ENCODE results near the gene GALNT9.

DNA sequence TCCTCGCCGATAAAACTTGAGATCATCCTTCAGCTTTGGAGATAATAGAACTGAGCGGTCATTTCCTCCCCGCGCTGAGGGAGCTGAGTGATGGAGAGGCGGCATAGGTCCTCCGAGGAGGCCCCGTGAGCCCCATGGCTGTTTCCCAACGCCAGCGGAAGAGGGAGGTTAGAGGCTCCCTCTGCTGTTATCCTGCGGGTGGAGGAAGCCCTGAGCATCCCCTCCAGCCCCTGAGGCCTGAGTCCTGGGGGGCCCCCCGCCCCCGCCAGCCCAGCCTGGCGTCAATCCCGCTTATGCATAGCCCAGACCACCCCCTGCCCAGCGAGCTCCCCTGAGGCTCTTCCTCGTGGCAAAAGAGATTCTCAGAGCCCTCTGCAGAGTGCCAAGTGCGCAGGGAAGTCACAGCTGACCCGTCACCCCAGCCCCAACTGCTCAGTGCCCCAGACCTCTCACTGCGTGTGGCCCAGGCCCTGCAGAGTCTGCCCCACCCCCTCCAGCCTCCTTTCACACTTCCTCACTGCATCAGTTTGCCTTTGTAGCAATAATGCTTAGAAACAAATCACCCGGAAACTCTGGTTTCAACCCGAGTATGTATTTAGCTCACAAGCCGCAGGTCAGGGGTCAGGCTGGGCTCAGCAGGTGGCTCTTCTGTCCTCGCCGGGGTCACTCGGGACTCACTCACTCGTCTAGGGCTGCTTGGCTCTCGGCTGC, 44.7 kb upstream of the GALNT9 start:
- TF ChIP-seq, protein P1, sequence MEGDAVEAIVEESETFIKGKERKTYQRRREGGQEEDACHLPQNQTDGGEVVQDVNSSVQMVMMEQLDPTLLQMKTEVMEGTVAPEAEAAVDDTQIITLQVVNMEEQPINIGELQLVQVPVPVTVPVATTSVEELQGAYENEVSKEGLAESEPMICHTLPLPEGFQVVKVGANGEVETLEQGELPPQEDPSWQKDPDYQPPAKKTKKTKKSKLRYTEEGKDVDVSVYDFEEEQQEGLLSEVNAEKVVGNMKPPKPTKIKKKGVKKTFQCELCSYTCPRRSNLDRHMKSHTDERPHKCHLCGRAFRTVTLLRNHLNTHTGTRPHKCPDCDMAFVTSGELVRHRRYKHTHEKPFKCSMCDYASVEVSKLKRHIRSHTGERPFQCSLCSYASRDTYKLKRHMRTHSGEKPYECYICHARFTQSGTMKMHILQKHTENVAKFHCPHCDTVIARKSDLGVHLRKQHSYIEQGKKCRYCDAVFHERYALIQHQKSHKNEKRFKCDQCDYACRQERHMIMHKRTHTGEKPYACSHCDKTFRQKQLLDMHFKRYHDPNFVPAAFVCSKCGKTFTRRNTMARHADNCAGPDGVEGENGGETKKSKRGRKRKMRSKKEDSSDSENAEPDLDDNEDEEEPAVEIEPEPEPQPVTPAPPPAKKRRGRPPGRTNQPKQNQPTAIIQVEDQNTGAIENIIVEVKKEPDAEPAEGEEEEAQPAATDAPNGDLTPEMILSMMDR (IDR thresholded peaks at IDR 0.05; ENCODE audit: insufficient read depth, low read depth, low read length), result no peak
- no peak for TF ChIP-seq EZH2 (IDR thresholded peaks at IDR 0.05; ENCODE audit: insufficient read depth, low read length)

Measured in astrocyte (in vitro differentiated cells and primary cell).